Peyer's patch (tissue), 4 donors: ENCODE measurements around the gene DAPK1. TPM values are rescaled to one million over a fixed set of nuclear protein-coding genes. Genes with fewer than 3 reads are reported as not detected.

Experiments
- DNase-seq, 3 donors: peaks; one replicate each; pipeline ENCODE4 v3.0.0-alpha.2; 2017 to 2019
- H3K27ac ChIP-seq, 4 donors: fragments of 200-600 bp; sonication (generic); one replicate each; pipeline ENCODE4 v1.5.1; 2016 to 2019
- H3K27me3 ChIP-seq, 2 donors: fragments of 200-600 bp; sonication (generic); one replicate each; pipeline ENCODE4 v1.5.1; 2019
- H3K36me3 ChIP-seq, 3 donors: fragments of 200-600 bp; sonication (generic); one replicate each; pipeline ENCODE4 v1.5.1; 2016 to 2019
- H3K4me1 ChIP-seq, 4 donors: fragments of 200-600 bp; sonication (generic); one replicate each; pipeline ENCODE4 v1.5.1; 2016 to 2019
- H3K4me3 ChIP-seq, 4 donors: fragments of 200-600 bp; sonication (generic); 1 replicate in 3 of 4; 2 replicates in 1 of 4; pipeline ENCODE4 v1.5.1; 2016 to 2019; ENCODE audit warnings: mild to moderate bottlenecking in 1 of 4
- H3K9me3 ChIP-seq, 4 donors: fragments of 200-600 bp; sonication (generic); one replicate each; pipeline ENCODE4 v1.5.1; 2016 to 2019; ENCODE audit warnings: mild to moderate bottlenecking in 1 of 4
- POLR2A ChIP-seq, 2 donors: fragments of 450-650 bp; IDR thresholded peaks; one replicate each; pipeline ENCODE4 v1.5.1; 2017; ENCODE audit warnings: antibody characterized with exemption in 2 of 2, mild to moderate bottlenecking in 2 of 2, moderate library complexity in 2 of 2
- total RNA-seq, 4 donors: library from RNA; depleted of rRNA; stranded (reverse); fragments of >200 nt; gene quantifications; one replicate each; pipeline ENCODE4 v1.1.0, GENCODE V29; 2016
- TF ChIP-seq, protein P1 (sequence below), 6 experiments: fragments of 450-650 bp in 4 of 6; fragments of 200-600 bp in 2 of 6; sonication (generic) in 1 of 6; IDR thresholded peaks; one replicate each; pipeline ENCODE4 v1.5.1; 2017 to 2019; ENCODE audit warnings: antibody characterized with exemption in 6 of 6, mild to moderate bottlenecking in 3 of 6, moderate library complexity in 1 of 6

Gene DAPK1
- total RNA-seq, 4 donors from 2014 or later: 45.4 to 96.4 (median 77.2) TPM

DNA sequence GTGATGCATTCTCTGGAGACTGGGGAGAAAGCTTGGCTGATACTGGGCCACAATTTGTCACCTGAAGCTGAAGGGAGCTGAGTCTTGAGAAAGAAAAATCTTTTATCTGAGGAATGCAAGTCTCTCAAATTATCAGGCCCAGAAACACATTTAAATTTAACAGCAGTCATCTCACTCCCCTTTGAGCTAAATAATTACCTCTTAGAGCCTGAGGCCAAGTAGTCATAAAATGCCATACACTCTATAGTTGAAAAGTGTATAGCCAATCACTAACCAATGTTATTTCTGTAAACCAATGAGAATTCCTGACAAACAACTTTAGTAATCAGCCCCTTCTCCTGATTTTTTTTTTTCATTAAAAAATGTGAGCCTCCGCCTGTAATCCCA, 32.7 kb upstream of the DAPK1 start:
- TF ChIP-seq, protein P1, sequence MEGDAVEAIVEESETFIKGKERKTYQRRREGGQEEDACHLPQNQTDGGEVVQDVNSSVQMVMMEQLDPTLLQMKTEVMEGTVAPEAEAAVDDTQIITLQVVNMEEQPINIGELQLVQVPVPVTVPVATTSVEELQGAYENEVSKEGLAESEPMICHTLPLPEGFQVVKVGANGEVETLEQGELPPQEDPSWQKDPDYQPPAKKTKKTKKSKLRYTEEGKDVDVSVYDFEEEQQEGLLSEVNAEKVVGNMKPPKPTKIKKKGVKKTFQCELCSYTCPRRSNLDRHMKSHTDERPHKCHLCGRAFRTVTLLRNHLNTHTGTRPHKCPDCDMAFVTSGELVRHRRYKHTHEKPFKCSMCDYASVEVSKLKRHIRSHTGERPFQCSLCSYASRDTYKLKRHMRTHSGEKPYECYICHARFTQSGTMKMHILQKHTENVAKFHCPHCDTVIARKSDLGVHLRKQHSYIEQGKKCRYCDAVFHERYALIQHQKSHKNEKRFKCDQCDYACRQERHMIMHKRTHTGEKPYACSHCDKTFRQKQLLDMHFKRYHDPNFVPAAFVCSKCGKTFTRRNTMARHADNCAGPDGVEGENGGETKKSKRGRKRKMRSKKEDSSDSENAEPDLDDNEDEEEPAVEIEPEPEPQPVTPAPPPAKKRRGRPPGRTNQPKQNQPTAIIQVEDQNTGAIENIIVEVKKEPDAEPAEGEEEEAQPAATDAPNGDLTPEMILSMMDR (IDR thresholded peaks at IDR 0.05): no peak
- no peak for TF ChIP-seq POLR2A (IDR thresholded peaks at IDR 0.05)
- no peak for DNase-seq
- Histone ChIP-seq H3K9me3 (no peaks in the 10 kb centered on the region), H3K27me3 (no peaks in the 10 kb centered on the region), H3K27ac (no peak overlapping the region), H3K4me3 (no peak overlapping the region), H3K36me3 (no peaks in the 10 kb centered on the region), H3K4me1 (no peaks in the 10 kb centered on the region)

DNA sequence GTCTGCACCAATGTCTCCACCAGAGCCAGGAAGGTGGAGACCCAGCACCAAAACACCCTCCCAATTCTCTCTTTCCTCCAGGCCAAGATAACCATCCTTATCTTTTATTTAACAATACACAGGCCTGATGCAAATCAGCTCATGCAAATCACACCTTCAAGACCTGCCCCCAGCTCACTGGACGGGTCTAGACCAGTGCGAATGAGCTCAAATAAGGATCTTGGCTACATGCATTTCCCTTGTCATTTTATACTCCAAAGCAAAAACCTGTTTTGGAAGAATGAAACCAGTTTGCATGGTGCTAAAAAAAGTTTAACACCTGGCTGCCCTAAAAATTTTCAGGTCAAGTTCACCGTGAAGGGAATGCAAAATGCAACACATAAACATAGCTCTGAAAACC, 31.9 kb upstream of the DAPK1 start:
- no peaks in the 10 kb centered on the region for H3K36me3 ChIP-seq
- H3K27me3 ChIP-seq: no peaks in the 10 kb centered on the region
- no peaks in the 10 kb centered on the region for H3K4me1 ChIP-seq
- TF ChIP-seq, protein P1 (IDR thresholded peaks at IDR 0.05): no peak
- no peak overlapping the region for H3K27ac ChIP-seq
- no peak overlapping the region for H3K4me3 ChIP-seq
- no peaks in the 10 kb centered on the region for H3K9me3 ChIP-seq
- DNase-seq: no peak

DNA sequence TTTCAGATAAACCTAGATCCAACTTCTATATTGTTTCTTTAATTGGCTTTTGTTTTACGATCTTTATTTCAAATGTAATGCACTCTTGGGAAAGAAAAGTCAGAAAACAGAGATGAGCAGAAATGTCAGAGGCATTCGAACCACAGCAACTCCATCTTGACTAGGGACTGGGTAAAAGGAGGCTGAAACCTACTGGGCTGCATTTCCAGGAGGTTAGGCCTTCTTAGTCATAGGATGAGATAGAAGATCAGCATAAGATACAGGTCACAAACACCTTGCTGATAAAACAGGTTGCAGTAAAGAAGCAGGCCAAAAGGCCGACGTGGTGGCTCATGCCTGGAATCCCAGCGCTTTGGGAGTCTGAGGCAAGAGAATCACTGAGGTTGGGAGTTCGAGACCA, 30.5 kb upstream of the DAPK1 start:
- H3K27me3 ChIP-seq: no peaks in the 10 kb centered on the region
- no peaks in the 10 kb centered on the region for H3K9me3 ChIP-seq
- TF ChIP-seq, protein P1 (IDR thresholded peaks at IDR 0.05): no peak
- DNase-seq: no peak
- no peak overlapping the region for H3K4me3 ChIP-seq
- H3K27ac ChIP-seq: no peak overlapping the region
- no peaks in the 10 kb centered on the region for H3K36me3 ChIP-seq
- no peaks in the 10 kb centered on the region for H3K4me1 ChIP-seq

DNA sequence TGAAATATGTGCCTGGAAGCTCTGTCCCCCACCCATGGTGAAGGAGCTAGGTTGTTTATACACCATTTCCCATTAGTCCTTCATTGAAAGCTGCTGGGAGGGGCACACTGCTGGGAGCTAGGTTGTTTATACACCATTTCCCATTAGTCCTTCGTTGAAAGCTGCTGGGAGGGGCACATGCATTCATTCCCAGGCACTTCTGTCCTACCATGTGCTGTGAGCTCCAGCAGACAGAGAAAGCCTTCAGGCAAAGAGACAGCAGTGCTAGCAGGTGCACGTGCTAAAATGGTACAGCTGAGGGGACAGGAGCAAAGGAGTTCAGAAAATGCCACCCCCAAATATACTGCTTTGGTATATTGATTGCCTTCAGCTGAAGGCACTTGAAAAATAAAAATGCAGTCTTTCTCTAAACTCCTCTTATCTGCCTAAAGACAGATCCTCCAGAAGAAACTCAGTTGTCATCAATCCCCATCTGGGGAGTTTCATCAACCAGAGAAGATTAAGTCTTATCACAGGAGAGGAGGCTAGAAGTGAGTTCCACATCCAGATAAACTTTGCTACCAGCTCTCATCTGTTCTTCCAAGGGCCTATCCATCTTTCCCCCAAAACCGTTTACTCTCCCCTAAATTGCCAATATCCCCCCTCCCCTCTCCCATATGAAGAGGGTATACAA, 27.7 kb upstream of the DAPK1 start:
- Histone ChIP-seq H3K4me1 (no peaks in the 10 kb centered on the region), H3K36me3 (no peaks in the 10 kb centered on the region), H3K9me3 (no peaks in the 10 kb centered on the region), H3K27ac (no peak overlapping the region), H3K4me3 (no peak overlapping the region), H3K27me3 (no peaks in the 10 kb centered on the region)
- TF ChIP-seq, protein P1 (IDR thresholded peaks at IDR 0.05): no peak
- no peak for TF ChIP-seq POLR2A (IDR thresholded peaks at IDR 0.05)
- no peak for DNase-seq

DNA sequence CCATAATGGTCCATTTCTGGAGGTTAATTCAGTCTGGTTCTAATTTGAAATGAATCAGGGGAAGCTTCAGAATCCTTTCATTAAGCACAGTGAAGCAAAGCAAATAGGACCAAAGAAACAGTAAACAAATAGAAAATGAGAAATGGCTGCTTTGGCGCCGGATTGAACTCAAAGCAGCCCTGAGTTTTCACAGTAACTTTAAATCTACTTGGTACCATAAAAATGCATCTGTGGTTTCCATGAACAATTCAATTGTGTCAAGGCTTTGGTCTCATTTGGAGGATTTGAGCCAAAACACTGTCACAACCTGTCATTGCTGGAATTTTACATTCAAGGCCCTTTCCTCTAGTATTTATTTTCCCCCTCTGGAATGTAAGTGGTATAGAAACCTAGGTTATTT, 25.9 kb upstream of the DAPK1 start:
- Histone ChIP-seq H3K4me3 (no peak overlapping the region), H3K27ac (no peak overlapping the region), H3K27me3 (no peaks in the 10 kb centered on the region), H3K9me3 (no peaks in the 10 kb centered on the region), H3K4me1 (no peaks in the 10 kb centered on the region), H3K36me3 (no peaks in the 10 kb centered on the region)
- TF ChIP-seq, protein P1 (IDR thresholded peaks at IDR 0.05): no peak
- no peak for TF ChIP-seq POLR2A (IDR thresholded peaks at IDR 0.05)
- no peak for DNase-seq

DNA sequence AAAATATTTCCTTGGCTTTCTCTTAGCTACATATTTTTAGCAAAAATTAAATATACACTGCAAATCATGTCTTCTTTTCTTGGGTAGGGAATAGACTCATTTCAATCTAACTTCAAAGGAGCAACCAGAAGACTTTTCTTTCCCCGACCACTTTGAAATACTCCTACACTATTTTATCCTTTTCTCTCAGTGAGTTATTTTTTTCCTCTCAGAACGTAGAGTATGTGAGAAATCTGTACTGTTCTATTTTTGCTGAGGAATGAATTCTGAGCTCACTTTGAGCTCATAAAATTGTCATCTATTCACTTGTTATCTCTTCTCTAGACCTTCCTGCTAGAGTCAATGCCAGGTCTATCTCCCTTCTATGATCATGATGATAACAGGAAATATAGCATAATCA, 22.2 kb upstream of the DAPK1 start:
- Histone ChIP-seq H3K36me3 (no peaks in the 10 kb centered on the region), H3K27me3 (no peaks in the 10 kb centered on the region), H3K4me3 (no peak overlapping the region), H3K9me3 (no peaks in the 10 kb centered on the region), H3K4me1 (no peaks in the 10 kb centered on the region), H3K27ac (no peak overlapping the region)
- no peak for TF ChIP-seq POLR2A (IDR thresholded peaks at IDR 0.05)
- TF ChIP-seq, protein P1 (IDR thresholded peaks at IDR 0.05): no peak
- DNase-seq: no peak
